DMS53 treated with DMSO at 0.1 percent for 48 hours (cell line): ENCODE results near the gene ZNF683.
"Not testable (repeated sequence)": the region's sequence is repeated elsewhere in the genome, so short reads cannot be mapped to it uniquely, and the experiment has no call there.

Experiments
- DNase-seq: peaks from one replicate; lab custom pipeline; 2025; ENCODE audit not compliant: unreplicated experiment; lab: John Stamatoyannopoulos, UW

Gene ZNF683

DNA sequence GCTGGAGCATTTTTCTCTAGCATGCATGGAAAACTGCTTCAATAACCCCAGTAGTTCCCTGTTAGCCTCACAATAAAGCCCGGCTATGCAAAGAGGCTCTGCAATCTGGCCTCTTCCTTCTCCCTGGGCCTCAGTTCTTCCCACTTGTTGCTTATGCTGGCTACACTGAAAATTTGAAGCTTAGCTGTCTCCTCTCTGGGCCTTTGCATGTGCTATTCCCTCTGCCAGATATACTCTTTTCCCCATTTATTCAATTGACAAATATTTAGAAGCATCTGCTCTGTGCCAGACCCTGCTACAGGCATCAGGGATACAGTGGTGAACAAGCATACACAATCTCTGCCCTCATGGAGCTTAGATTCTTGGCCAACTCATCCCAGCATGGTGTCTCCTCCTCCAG, 33.9 kb downstream of the ZNF683 start:
- no peak for DNase-seq

DNA sequence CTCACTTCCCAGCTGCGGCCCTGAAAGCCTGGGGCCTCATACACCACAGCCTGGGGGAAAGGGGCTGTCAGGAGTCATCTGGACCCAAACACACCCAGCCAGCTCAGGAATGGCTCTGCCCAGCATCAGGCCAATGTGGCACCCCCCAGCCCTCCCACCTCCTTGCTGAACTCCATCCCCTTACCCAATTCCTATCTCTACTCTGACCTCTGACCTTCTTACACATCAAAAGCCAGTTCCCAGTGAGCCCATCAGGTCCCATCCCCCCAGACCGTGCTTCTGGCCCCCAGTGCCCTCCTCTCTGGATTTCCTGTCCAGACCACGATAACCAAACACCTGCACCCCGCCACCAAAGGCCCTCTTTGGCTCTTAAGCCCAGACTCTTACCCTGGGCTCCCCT, 34.9 kb downstream of the ZNF683 start:
- DNase-seq, result no peak

DNA sequence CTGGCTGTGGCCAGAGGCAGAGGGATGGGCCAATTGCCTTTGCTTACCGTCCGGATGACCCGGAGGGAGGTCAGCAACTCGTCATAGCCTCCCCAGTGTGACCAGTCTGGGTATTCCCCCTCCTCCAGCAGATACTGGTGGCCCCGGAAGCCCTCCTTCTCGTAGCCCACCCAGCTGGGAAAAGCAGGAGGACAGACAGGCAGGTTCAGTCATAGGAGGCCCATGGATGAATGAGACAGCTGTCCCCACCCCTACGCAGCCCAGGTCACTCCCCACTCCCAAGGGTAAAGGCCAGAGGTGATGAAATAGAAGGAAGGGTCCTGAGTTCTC, 35.4 kb downstream of the ZNF683 start:
- no peak for DNase-seq

DNA sequence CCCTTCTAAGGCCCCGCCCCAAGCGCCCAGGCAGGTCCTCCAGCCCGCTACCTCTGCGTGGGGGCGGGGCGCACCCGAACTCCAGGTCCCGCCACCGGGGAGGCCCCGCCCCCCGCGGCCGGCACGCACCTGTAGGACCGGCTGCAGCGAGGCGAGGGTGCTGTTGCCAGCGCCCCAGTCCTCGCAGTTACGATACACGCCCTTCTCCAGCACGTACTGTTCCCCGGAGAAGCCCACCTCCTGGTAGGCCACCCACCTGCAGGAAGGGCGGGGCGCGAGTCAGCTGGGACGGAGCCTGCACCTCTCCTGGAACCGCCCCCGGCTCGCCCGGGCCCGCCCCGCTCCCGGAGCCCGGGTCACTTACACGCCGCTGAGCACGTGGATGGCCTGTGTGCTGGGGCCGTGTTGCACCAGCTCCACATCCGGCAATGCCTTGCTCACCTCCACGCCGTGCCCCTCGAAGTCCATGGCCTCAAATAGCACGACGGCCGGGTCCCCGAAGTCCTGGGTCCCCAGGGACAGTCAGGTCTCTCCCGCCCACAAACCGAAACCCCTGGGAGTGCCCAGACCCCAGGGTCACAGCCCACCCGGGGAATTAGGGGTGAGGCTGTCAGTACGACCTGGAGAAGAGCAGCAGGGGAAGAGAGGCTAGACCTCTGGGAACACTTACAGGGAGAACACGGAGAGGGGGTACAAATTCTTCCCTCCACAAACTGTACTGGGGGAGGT, 35.9 kb downstream of the ZNF683 start:
- peak; percentile 91 for DNase-seq

DNA sequence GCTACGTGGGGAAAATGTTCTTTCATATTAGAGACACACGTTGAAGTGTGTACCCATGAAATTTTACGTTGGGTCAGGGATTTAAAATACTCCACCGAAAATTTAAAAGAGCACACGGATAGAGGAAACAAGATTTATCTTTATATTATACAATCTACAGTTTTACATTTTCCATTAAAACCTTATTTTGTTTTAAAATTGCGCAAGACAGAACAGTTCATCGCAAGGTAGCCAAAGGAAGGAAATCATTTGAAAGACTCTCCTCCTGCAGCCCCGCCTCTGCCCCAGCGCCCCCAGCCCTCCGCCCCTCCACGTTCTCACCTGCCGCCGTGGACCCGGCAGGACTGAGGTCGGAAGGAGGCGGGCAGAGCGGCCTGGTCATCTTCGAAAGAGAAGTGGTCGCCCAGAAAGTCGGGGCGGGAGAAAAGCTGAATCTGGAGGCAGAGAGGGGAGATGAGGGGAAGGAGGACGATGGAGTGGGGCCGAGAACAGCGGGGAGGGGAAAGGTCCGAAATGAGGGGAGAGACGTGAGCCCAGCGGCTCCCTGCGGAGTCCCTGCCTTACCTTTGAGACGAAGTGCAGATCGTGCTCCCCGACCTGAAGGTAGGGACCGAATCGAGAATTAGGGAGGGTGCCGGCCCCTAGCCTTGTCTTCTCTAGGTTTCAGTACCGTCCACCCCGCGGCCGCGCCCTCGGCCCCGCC, 36.6 kb downstream of the ZNF683 start:
- DNase-seq, result no peak

DNA sequence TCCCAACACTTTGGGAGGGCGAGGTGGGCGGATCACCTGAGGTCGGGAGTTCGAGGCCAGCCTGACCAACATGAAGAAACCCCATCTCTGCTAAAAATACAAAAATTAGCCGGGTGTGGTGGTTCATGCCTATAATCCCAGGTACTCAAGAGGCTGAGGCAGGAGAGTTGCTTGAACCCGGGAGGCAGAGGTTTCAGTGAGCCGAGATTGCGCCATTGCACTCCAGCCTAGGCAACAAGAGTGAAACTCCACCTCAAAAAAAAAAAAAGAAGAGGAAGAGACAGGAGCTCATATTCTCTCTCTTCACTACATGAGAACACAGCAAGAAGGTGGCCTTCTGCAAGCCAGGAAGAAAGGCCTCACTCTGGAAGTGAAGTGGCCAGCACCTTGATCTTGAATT, 39.2 kb downstream of the ZNF683 start:
- not testable (repeated sequence) for DNase-seq

DNA sequence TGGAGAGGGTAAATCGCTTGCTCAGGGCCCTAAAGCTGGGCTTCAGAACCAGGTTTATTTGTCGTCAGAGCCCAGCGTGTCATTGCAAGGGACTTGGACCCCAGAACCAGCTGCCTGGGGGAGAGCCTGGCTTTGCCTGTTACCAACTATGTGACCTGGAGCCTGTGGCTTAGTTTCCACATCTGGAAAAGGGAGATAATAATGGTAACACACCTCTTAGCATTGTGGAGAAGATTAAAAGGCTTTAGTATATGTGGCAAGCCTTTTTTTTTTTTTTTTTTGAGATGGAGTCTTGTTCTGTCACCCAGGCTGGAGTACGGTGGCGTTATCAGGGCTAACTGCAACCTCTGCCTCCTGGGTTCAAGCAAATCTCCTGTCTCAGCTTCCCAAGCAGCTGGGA, 42.3 kb downstream of the ZNF683 start:
- no peak for DNase-seq

DNA sequence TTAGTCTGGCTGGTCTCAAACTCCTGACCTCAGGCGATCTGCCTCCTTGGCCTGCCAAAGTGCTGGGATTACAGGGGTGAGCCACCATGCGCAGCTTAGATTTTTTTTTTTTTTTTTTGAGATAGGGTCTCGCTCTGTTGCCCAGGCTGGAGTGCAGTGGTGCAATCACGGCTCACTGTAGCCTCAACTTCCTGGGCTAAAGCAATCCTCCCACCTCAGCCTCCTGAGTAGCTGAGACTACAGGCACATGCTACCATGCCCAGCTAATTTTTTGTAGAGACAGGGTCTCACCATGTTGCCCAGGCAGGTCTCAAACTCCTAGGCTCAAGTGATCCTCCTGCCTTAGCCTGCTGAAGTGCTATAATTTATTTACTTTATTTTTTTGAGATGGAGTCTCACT, 43.2 kb downstream of the ZNF683 start:
- DNase-seq, result not testable (repeated sequence)

DNA sequence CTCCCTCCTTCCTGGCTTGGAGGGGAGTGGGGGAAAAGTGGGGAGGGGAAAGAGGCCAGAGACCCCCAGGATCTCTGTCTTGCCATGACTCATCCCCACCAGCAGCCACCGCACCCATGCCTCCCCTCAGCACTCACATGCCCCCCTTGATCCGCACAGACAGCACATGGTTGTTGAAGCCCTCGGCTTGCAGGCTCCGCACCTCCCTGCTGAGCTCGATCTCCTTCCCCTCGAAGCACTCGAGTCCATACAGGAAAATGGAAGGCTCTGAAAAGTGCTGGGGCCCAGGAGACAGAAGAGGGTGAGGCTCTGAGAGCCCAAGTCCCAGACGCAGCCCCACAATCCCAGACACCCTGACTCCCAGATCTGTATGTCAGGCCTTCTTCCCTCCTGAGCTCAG, 44.0 kb downstream of the ZNF683 start:
- no peak for DNase-seq

DNA sequence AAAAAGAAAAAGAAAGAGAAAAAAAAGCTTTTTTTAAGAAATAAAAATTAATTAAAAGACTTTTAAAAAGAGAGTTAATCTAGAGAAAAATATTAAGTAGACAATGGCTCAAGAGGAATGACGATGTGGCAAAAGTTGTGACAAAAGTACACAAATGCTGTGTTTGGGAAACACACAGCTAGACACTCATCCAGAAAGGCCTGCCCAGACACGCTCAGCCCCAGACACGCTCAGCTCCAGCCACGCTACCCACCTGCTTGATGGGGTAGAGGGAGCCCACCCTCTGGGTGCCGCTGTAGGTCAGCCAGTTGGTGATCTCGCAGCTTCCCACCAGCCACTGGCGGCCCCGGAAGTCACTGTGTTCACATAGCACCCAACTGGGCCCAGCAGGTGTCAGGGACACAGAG, 44.6 kb downstream of the ZNF683 start:
- DNase-seq, result peak; percentile 75

DNA sequence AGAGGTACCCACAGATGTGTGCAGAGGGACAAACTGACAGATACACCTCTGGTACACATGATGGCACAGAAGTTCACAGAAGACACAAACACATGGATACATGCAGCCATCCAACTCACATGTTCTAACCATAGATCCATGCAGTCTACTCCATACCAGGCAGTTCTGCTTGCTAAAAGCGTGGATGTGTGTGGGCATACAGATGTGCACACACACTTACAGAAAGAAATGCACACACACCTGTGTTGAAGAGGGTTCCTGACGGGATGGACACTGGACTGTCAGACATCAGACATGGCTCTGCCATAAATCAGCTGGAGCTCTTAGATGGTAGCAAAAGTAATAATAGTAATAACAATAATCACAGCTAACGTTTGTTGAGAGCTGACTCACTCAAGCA, 48.0 kb downstream of the ZNF683 start:
- DNase-seq, result no peak

DNA sequence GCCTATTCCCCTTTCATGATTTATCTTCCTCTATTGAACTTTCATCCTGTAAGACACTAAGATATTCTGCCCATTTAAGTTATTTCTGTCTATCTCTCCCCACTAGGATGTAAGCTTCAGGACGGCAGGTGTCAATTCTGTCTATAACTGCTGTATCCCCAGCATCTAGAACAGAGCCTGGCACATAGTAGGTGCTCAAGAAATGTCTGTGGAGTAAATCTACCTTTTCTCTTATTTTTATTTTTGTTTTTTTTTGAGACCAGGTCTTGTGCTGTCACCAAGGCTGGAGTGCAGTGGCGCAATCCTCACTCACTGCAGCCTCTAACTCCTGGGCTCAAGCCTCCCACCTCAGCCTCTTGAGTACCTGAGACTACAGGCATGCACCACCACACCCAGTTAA, 49.2 kb downstream of the ZNF683 start:
- DNase-seq, result no peak

DNA sequence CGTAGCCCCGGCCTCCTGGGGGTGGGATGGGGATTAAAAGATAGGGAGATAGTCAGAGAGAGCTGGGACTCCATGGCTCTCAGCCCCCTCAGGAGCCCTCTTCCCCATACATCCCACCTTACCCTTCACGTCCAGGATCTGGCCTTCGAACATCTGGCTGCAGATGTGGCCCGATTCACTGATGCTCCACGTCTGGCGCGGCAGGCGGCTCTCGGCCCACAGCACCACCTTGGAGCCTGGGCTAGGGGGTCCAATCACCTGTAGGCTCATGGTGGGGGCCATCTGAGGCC, 50.6 kb downstream of the ZNF683 start:
- DNase-seq, result no peak

DNA sequence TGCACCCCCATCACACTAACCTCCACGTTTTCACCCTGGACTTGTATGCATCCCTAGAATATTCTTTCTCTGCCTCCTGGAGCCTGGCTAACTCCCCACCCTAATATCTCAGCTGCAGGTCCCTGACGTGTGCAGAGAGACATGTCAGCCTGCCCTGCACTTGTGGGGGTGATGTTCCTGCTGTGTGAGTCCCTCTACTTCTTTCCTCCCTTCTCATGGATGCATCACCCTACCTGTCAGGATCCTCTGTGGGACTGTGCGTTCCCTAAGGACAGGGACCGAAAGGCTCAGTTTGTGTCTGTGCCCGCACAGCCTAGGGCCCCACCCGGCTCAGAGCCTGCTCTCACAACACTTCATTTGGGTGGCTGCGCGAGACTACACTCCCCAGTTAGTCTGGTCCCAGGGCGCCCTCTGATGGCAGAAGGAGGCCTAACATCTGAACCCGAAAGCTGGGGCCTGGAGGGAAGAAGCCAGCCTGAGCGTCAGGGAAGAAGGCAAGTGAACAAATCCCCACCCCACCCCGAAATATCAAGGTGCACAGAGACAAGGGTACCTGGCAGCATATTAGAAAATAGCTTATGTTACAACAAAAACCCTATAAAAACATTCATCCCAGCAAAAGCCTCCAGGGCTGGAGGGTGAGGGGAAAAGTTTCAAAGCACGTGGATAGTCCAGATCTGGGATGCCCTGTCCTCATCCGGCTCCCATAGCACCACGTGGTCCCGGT, 51.1 kb downstream of the ZNF683 start:
- DNase-seq, result peak; percentile 63

DNA sequence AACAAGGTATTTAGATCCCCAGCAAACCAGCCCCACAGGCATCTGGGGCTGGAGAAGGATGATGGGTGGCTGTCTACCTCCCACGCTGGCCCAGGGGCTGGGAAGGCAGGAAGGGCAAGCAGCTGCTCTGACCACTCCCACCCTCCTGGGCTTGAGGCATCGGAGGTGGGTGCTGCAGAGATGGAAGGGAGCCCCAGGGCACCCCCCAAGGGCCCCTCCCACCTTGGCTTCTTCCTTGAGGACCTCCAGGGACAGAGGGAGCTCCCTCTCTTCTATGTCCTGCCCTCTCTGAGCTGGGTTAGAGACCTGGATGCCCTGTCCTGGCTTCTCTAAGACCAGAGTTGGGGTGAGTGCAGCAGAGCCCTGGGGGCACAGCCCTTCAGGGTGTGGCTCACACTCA, 51.7 kb downstream of the ZNF683 start:
- DNase-seq, result no peak

DNA sequence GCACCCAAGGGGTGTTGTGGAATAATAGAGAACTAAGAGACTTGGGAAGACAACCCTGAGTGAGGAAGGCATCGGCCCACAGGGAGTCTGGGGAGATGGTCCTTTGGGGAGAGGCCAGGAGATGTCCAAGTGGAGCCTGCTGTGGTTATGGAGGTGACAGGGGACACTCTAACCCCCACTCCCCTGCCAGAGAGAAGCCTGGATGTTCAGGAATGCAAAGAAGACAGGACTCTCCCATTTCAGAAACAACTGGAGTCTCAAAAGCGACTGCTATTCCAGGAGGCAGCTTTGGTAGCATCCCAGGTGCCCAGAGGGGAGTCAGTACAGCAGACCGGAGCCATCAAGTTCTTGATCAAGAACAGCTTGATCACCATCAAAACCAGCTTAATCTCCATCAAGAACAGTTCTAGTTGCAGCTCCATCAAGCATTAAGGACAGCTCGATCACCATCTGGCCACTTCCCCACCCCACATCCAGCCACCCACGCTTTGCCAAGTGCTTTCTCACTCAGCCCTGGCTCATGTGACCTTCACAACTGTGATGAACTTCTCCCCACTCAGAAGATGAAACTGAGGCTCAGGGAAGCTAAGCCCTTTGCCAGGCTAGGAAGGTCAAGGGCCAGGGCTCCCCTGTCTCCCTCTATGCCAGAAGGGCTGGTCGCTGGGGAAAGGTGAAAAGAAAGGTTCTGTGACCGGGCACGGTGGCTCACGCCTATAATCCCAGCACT, 54.0 kb downstream of the ZNF683 start:
- DNase-seq, result no peak

DNA sequence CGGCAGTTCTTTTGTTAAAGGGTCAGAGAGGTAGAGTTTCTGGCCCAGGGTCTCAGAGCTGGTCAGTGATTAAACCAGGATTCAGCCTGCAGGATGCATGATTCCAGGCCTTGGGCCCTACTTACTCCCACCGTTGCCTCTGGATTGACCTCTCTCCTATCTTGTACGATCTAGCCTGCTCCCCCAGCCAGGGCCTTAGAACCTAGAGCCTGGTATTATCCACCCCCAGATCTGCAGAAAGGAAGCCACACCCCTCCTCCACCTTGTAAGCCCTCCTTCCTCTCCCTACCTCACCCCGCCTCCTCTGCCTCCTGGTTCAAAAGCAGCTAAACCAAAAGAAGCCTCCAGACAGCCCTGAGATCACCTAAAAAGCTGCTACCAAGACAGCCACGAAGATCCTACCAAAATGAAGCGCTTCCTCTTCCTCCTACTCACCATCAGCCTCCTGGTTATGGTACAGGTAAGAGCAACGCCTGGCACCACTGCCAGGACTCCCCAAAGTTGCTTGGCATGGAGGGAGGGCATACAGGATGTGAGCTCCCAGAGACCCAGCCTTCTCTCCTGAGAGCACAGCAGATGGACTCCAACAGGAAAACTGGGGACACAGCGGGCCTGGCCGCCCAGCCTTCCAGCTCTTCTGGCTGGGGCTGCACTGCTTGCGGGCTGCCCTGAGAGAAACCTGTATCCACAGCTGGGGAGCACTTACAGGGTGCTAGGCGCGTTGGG, 54.8 kb downstream of the ZNF683 start, which contains the start of gene CD52:
CD52 (plus strand) TSS at position 347 of the 726 bp plus-strand sequence; CDS start at position 407, 60 bp downstream.
- no peak for DNase-seq

DNA sequence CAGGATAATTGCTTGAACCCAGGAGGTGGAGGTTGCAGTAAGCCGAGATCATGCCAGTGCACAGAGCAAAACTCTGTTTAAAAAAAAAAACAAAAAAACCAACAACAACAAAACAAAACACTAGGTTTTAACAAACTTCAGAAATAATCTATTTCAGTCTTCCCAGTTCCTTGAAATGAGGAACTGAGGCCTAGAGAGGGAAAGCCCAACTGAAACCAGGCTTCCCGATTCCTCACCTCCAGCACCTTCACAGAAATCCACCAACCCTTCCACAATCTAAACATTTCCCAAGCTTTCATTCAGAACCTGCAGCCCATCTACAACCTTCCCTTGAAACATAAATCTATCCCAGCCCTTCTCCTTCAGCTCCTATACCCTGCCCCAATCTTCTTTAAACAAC, 55.4 kb downstream of the ZNF683 start:
- no peak for DNase-seq

DNA sequence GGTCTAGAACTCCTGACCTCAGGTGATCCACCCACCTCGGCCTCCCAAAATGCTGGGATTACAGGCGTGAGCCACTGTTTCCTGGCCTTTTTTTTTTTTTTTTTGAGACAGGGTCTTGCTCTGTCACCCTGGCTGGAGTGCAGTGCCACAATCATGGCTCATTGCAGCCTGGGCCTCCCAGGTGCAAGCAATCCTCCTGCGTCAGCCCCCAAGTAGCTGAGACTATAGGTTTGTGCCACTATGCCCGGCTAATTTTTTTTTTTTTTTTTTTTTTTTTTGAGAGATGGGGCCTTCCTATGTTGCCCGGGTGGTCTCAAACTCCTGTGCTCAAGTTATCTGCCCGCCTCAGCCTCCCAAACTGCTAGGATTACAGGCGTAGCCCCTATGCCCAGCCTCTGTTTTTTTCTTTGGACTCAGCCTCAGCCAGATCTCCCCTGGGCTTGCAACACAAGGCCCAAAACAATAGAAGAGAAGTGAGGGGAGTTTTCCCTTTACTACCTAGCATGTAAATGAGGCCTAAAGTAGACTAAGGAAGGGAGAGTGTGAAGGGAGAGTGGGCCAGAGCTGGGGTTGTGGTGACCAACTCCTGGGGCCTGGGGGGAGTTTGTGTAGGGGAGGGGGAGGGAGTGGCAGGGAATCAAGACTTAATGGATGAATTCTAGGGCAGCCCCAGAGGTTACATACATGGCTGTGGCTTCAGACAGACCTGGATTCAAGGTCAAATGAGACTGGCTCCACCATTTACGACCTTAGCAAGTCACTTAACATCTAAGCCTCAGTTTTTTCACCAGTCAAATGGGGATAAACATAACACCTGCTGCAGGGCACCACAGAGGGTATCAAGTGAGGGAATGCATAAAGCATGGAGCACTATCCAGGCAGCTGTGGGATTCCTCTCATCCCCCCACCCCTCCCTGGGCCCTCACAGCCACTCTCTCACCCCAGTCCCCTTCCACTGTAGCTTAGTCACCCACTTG, 56.4 kb downstream of the ZNF683 start:
- DNase-seq, result no peak

DNA sequence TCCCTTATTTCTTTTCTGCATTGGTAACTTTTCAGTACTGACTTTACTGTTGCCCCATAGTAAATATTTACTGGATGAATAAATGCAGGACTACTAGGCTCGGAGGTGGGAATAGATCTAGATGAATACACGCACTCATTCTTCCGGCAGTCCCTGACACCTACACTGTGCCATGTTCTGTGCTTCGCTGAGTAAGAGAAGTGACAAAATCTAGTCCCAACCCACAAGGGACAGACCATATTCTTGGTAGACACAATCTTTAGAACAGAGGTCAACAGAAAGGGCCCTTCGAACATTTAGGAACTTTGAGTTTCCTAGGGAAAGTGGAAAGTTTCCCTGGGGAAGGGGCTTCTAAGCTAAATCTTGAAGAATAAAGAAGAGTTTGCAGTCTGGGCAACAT, 58.0 kb downstream of the ZNF683 start:
- DNase-seq, result no peak
